HG03520 (cell line): ENCODE data around the gene CTIF.

Experiments
- ATAC-seq: cut with Tn5 transposase; IDR thresholded peaks from one replicate; pipeline ENCODE4 v1.9.1; 2021; ENCODE audit warnings: mild to moderate bottlenecking, moderate library complexity; ENCODE audit not compliant: unreplicated experiment

The CTIF gene

GRCh38 chr18:48765053-48765452, 226.2 kb downstream of the CTIF start:
- no peak for ATAC-seq

GRCh38 chr18:48766026-48766425, 227.2 kb downstream of the CTIF start:
- no peak for ATAC-seq

GRCh38 chr18:48766487-48766886, 227.7 kb downstream of the CTIF start:
- ATAC-seq = no peak

GRCh38 chr18:48767090-48767690, 228.4 kb downstream of the CTIF start:
- no peak for ATAC-seq

GRCh38 chr18:48769006-48769636, 230.3 kb downstream of the CTIF start:
- ATAC-seq = no peak

- no peak for ATAC-seq
These were observed 231.4 kb downstream of the CTIF start for GRCh38 chr18:48770243-48770642.

GRCh38 chr18:48771641-48772375, 233.0 kb downstream of the CTIF start:
- ATAC-seq = no peak

GRCh38 chr18:48772457-48772856, 233.6 kb downstream of the CTIF start:
- ATAC-seq = no peak

GRCh38 chr18:48773821-48774220, 235.0 kb downstream of the CTIF start:
- ATAC-seq = no peak

GRCh38 chr18:48774941-48775340, 236.1 kb downstream of the CTIF start:
- no peak for ATAC-seq

GRCh38 chr18:48775372-48776155, 236.7 kb downstream of the CTIF start:
- no peak for ATAC-seq

GRCh38 chr18:48776156-48776555, 237.3 kb downstream of the CTIF start:
- no peak for ATAC-seq

- ATAC-seq = no peak
These were observed 237.8 kb downstream of the CTIF start for GRCh38 chr18:48776641-48777025.

GRCh38 chr18:48777026-48777743, 238.4 kb downstream of the CTIF start:
- peak; percentile 55 for ATAC-seq

- no peak for ATAC-seq
These were observed 238.9 kb downstream of the CTIF start for GRCh38 chr18:48777744-48778116.

- ATAC-seq = no peak
These were observed 239.6 kb downstream of the CTIF start for GRCh38 chr18:48778344-48779011.

GRCh38 chr18:48779462-48779861, 240.6 kb downstream of the CTIF start:
- no peak for ATAC-seq

GRCh38 chr18:48780201-48780912, 241.5 kb downstream of the CTIF start:
- ATAC-seq = no peak

GRCh38 chr18:48780913-48781162, 242.0 kb downstream of the CTIF start:
- ATAC-seq = no peak
